Kidney (tissue), 14 donors: ENCODE measurements around the gene HP1BP3. TPM values are rescaled to one million over a fixed set of nuclear protein-coding genes. Genes with fewer than 3 reads are reported as not detected.

Experiments
- DNase-seq, 5 donors: peaks; one replicate each; pipeline ENCODE4 v3.0.0-alpha.2; 2013 to 2020
- FAIRE-seq: peaks from 2 replicates; lab custom pipeline; 2012; peaks lifted over from hg19 to GRCh38; lab: Jason Lieb, UNC
- H3K27ac ChIP-seq, 2 donors: one replicate each; pipeline ENCODE4 v1.7.0; 2013; ENCODE audit warnings: low read depth in 2 of 2, low read length in 2 of 2, inconsistent platforms in 1 of 2
- H3K27me3 ChIP-seq: one replicate; pipeline ENCODE4 v1.7.1; 2013; ENCODE audit warnings: low read length, inconsistent platforms; ENCODE audit not compliant: control insufficient read depth, insufficient read depth
- H3K36me3 ChIP-seq, 3 donors: one replicate each; pipeline versions ENCODE4 v1.7.0 to v1.7.1; 2013; ENCODE audit warnings: low read length in 3 of 3, control low read depth in 1 of 3, inconsistent platforms in 1 of 3; ENCODE audit not compliant: insufficient read depth in 3 of 3, control insufficient read depth in 2 of 3
- H3K4me1 ChIP-seq, 3 donors: one replicate each; pipeline versions ENCODE4 v1.7.0 to v1.7.1; 2013; ENCODE audit warnings: low read length in 3 of 3, inconsistent platforms in 1 of 3, low read depth in 1 of 3; ENCODE audit not compliant: control insufficient read depth in 2 of 3, insufficient read depth in 2 of 3
- H3K4me3 ChIP-seq, 3 donors: one replicate each; pipeline versions ENCODE4 v1.7.0 to v1.8.1; 2013; ENCODE audit warnings: low read length in 3 of 3, control low read depth in 1 of 3, inconsistent platforms in 1 of 3
- H3K9ac ChIP-seq, 3 donors: one replicate each; pipeline versions ENCODE4 v1.7.0 to v1.7.1; 2013; ENCODE audit warnings: low read length in 3 of 3, control low read depth in 1 of 3, inconsistent platforms in 1 of 3
- H3K9me3 ChIP-seq, 3 donors: one replicate each; pipeline versions ENCODE4 v1.7.0 to v1.7.1; 2013; ENCODE audit warnings: low read length in 3 of 3, control low read depth in 1 of 3, inconsistent platforms in 1 of 3; ENCODE audit not compliant: control insufficient read depth in 2 of 3, insufficient read depth in 1 of 3
- intact Hi-C: fragments of 100-400 bp; cut with DNase I; formaldehyde crosslinking; loops from one replicate; pipeline ENCODE4 v1.11.1; 2022
- polyA plus RNA-seq: library from polyadenylated mRNA; stranded (reverse); fragments of 350-450 nt; fragmentation: Illumina TruSeq; extraction: RNeasy Lipid Tissue Mini Kit (QIAGEN cat#74804); gene quantifications from one replicate; pipeline ENCODE4 v1.2.3, GENCODE V29; 2014; ENCODE audit warnings: low read depth, low replicate concordance; ENCODE audit not compliant: insufficient read depth
- total RNA-seq: library from RNA; stranded (reverse); fragmentation: NEBNext Ultra II Directional; extraction: Animal tissue kit (Norgen Biotek cat#: 25700); gene quantifications from one replicate; pipeline ENCODE4 v1.2.1, GENCODE V29; 2021
- TF ChIP-seq, protein P1 (sequence below): IDR thresholded peaks from 3 replicates; pipeline ENCODE4 v1.5.1; 2012; ENCODE audit warnings: mild to moderate bottlenecking, moderate library complexity, borderline replicate concordance; ENCODE audit not compliant: insufficient read depth; ENCODE audit errors: extremely low read depth
- donor health status: control.
- donor health status: control.
- donor health status: control.
- donor health status: control.
- donor health status: control.
- donor health status: DM: yes; HTN: yes; CAD: no.
- donor health status: Normal renal cell carcinoma (clear cell type).

The HP1BP3 gene
- total and polyA plus RNA-seq, 2 donors from 2014 or later: 52.4 to 198 TPM

DNA sequence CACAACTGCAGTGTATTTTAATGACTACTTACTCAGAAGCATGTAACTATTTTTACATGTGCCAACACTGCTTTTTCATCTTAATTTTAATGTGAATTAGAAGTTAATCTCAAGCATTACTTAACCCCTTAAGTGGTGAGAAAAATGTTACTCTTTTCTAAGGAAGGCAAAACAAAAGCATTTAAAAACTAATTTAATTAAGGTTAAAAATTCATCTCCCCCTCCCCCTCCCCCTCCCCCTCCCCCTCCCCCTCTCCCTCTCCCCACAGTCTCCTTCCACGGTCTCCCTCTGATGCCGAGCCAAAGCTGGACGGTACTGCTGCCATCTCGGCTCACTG, 27.4 kb upstream of the HP1BP3 start:
- Histone ChIP-seq H3K36me3 (peaks cover 0 to 4% (median 0%) of the 10 kb centered on the region in 3 donors), H3K27ac (no peak overlapping the region), H3K4me1 (no peaks in the 10 kb centered on the region), H3K9me3 (no peaks in the 10 kb centered on the region), H3K27me3 (no peaks in the 10 kb centered on the region), H3K4me3 (no peak overlapping the region), H3K9ac (no peak overlapping the region)
- FAIRE-seq (no peak), DNase-seq (no peak)
- intact Hi-C loops: no loop called here
- TF ChIP-seq, protein P1, sequence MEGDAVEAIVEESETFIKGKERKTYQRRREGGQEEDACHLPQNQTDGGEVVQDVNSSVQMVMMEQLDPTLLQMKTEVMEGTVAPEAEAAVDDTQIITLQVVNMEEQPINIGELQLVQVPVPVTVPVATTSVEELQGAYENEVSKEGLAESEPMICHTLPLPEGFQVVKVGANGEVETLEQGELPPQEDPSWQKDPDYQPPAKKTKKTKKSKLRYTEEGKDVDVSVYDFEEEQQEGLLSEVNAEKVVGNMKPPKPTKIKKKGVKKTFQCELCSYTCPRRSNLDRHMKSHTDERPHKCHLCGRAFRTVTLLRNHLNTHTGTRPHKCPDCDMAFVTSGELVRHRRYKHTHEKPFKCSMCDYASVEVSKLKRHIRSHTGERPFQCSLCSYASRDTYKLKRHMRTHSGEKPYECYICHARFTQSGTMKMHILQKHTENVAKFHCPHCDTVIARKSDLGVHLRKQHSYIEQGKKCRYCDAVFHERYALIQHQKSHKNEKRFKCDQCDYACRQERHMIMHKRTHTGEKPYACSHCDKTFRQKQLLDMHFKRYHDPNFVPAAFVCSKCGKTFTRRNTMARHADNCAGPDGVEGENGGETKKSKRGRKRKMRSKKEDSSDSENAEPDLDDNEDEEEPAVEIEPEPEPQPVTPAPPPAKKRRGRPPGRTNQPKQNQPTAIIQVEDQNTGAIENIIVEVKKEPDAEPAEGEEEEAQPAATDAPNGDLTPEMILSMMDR: no peak

DNA sequence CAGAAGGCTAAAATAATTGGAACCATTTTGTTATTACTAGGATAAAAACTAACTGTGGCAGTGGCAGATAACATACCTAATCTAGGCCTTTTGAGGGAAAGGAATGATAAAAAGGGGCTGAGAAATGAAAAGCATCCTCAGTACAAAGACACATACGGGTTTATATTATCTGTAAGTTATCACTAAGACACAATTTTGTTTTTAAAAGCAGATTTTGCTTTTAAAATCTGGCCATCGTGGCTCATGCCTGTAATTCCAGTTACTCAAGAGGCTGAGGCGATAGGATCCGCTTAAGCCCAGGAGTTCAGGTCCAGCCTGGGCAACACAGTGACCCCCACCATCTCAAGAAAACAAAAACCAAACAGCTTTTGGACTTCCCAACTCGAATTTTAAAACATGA, 24.8 kb upstream of the HP1BP3 start:
- Histone ChIP-seq H3K4me3 (no peak overlapping the region), H3K9ac (no peak overlapping the region), H3K4me1 (no peaks in the 10 kb centered on the region), H3K27me3 (no peaks in the 10 kb centered on the region), H3K27ac (no peak overlapping the region), H3K36me3 (peaks cover 0 to 6% (median 0%) of the 10 kb centered on the region in 3 donors), H3K9me3 (no peaks in the 10 kb centered on the region)
- intact Hi-C loops: no loop called here
- no peak for FAIRE-seq
- TF ChIP-seq, protein P1: no peak
- DNase-seq: no peak

DNA sequence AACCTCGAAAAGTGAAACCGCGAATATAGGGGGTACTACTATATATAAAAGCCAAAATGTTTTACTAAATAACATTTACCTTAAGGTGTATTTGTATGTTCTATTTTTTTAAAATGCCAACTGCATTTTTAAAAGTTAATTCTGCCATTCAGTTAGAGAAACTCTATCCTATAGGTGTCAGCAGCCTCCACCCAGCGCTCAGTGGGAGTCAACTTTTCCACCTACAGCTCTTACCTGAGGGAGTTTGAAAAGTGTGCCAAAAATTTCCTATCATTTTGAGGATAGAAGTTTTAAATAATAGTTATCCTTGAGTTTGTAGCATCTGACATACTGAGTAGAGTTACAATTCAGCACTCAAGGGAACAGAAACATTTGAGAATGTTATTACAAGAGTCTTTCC, 6.1 kb upstream of the HP1BP3 start:
- FAIRE-seq (no peak), DNase-seq (no peak)
- Histone ChIP-seq H3K27me3 (no peaks in the 10 kb centered on the region), H3K4me3 (no peak overlapping the region), H3K27ac (no peak overlapping the region), H3K4me1 (no peaks in the 10 kb centered on the region), H3K36me3 (no peaks in the 10 kb centered on the region), H3K9ac (no peak overlapping the region), H3K9me3 (no peaks in the 10 kb centered on the region)
- TF ChIP-seq, protein P1: no peak
- intact Hi-C loops: no loop called here

DNA sequence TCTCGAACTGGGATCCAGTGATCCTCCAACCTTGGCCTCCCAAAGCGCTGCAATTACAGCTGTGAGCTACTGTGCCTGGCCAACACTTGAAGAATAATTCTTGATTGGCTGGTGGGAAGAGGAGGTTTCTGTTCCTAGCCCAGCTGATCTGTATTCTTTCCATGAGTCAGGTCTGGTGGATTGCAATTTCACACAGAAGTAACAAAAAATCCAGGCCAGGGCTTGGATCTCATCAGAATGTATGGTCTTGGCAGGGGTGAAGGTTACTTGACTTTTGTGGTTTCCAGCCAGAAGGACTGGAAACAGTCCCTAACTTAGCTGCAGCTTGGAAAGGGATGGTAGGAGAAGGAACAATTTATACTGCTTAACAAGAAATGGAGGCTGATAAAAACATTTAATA, 5.1 kb upstream of the HP1BP3 start:
- Histone ChIP-seq H3K4me1 (peaks cover 0 to 5% (median 0%) of the 10 kb centered on the region in 3 donors), H3K27me3 (no peaks in the 10 kb centered on the region), H3K9ac (no peak overlapping the region), H3K36me3 (no peaks in the 10 kb centered on the region), H3K27ac (no peak overlapping the region), H3K4me3 (no peak overlapping the region), H3K9me3 (no peaks in the 10 kb centered on the region)
- DNase-seq (no peak), FAIRE-seq (no peak)
- intact Hi-C loops: no loop called here
- TF ChIP-seq, protein P1: no peak
